Naive thymus-derived CD4-positive, alpha-beta T cell (primary cell): Measurements from ENCODE around the gene VCL. TPM values are rescaled to one million over a fixed set of nuclear protein-coding genes. Genes with fewer than 3 reads are reported as not detected.

ENCODE experiments used
- polyA plus RNA-seq, 2 donors: library from polyadenylated mRNA; unstranded; fragments of 300-500 nt; fragmentation: Illumina TruSeq; gene quantifications; one replicate each; pipeline ENCODE4 v1.2.3, GENCODE V29; 2021
- total RNA-seq, 6 experiments: library from RNA in 5 of 6; stranded (reverse) in 5 of 6; gene quantifications; 1 replicate in 5 of 6; 2 replicates in 1 of 6; pipeline ENCODE4 v1.2.3 and lab custom pipeline; 2021 to 2026

VCL gene
- total and polyA plus RNA-seq, 7 experiments from 2014 or later: 9.0 to 67.7 (median 16.5) TPM

Other genes with a start within 250 kb of the VCL start
- 10 to 100 TPM in 3 of 5 experiments, 1 to 10 TPM in 2; 5.6 to 31.4 (median 14.9) TPM for gene CHCHD1, start 216.1 kb upstream of the VCL start, total RNA-seq
- gene CHCHD1, start 216.1 kb upstream of the VCL start, polyA plus RNA-seq: 10 to 100 TPM; 40.5 to 49.6 TPM
- gene ZSWIM8, start 212.5 kb upstream of the VCL start, total RNA-seq: 100 to 1,000 TPM in 1 of 5 experiments, 10 to 100 TPM in 4; 70.9 to 102 (median 83.2) TPM
- gene ZSWIM8, start 212.5 kb upstream of the VCL start, polyA plus RNA-seq: 10 to 100 TPM in 1 of 2 donors, 1 to 10 TPM in 1; 9.9 to 27.9 TPM
- 100 to 1,000 TPM in 3 of 5 experiments, 10 to 100 TPM in 2; 74.2 to 117 (median 104) TPM for gene NDST2, start 186.5 kb upstream of the VCL start, total RNA-seq
- 10 to 100 TPM; 23.1 to 34.3 TPM for gene NDST2, start 186.5 kb upstream of the VCL start, polyA plus RNA-seq
- 10 to 100 TPM; 44.6 to 70.9 (median 61.9) TPM for gene CAMK2G, start 123.6 kb upstream of the VCL start, total RNA-seq
- 1 to 10 TPM; 5.6 to 6.3 TPM for gene CAMK2G, start 123.6 kb upstream of the VCL start, polyA plus RNA-seq
- gene PLAU, start 87.0 kb upstream of the VCL start, total RNA-seq: under 1 TPM; 0.42 to 0.97 (median 0.78) TPM
- not detected for gene PLAU, start 87.0 kb upstream of the VCL start, polyA plus RNA-seq
- 10 to 100 TPM; 21.8 to 49.3 (median 31.3) TPM for gene AP3M1, start 152.7 kb downstream of the VCL start, total RNA-seq
- gene AP3M1, start 152.7 kb downstream of the VCL start, polyA plus RNA-seq: 10 to 100 TPM; 24.8 to 34.5 TPM
- gene ADK, start 153.1 kb downstream of the VCL start, total RNA-seq: 10 to 100 TPM; 20.7 to 32.6 (median 25.0) TPM
- gene ADK, start 153.1 kb downstream of the VCL start, polyA plus RNA-seq: 10 to 100 TPM; 37.1 to 43.8 TPM